Lower leg skin (tissue), 3 donors: ENCODE results near the gene SCART1.

ENCODE experiments used
- CTCF ChIP-seq, 3 donors: fragments of 450-650 bp; IDR thresholded peaks; one replicate each; pipeline ENCODE4 v1.5.1; 2016; ENCODE audit warnings: antibody characterized with exemption in 3 of 3, mild to moderate bottlenecking in 3 of 3, moderate library complexity in 2 of 3
- POLR2A ChIP-seq, 2 donors: fragments of 450-650 bp; IDR thresholded peaks; one replicate each; pipeline ENCODE4 v1.6.1; 2016 to 2017; ENCODE audit warnings: antibody characterized with exemption in 2 of 2, mild to moderate bottlenecking in 1 of 2, moderate library complexity in 1 of 2

- TF ChIP-seq CTCF (IDR thresholded peaks at IDR 0.05) (no peak), POLR2A (IDR thresholded peaks at IDR 0.05) (no peak)
Measured at GRCh38 chr10:133422807-133423771, 30.7 kb upstream of the SCART1 start.
